SH-SY5Y (cell line): ENCODE measurements around the gene CCDC88C.

ENCODE experiments used
- GATA2 ChIP-seq: IDR thresholded peaks from 2 replicates; pipeline ENCODE4 v1.6.1; 2011; ENCODE audit warnings: mild to moderate bottlenecking, low read depth, low read length
- GATA3 ChIP-seq: IDR thresholded peaks from 2 replicates; pipeline ENCODE4 v1.6.1; 2011; ENCODE audit warnings: low read depth, mild to moderate bottlenecking, low read length, moderate library complexity

- TF ChIP-seq GATA3 (no peak), GATA2 (no peak)
Measured at GRCh38 chr14:91361233-91361811, 56.3 kb downstream of the CCDC88C start.
